IMR-90 (cell line): Measurements from ENCODE around the gene CREB5. TPM values are rescaled to one million over a fixed set of nuclear protein-coding genes. Genes with fewer than 3 reads are reported as not detected.
A peak's percentile ranks its signal among the peaks of the same experiment; 100 is the strongest.

Source experiments
- ATAC-seq: fragments of 200-7000 bp; cut with Tn5 transposase; 2 replicates; pipeline ENCODE4 v1.9.1; 2020; ENCODE audit warnings: low read depth, mild to moderate bottlenecking, moderate library complexity
- BruUV-seq: library from RNA; stranded (reverse); fragments of 400-500 nt; replicated peaks from 2 replicates; lab custom pipeline; 2021; lab: Mats Ljungman, UMichigan
- CTCF ChIA-PET: fragments of 300-600 bp; formaldehyde crosslinking; extraction: SDS; loops from one replicate; lab custom pipeline; 2021; ENCODE audit warnings: antibody characterized with exemption; lab: Yijun Ruan, JAX
- POLR2A ChIA-PET: fragments of 300-600 bp; sonication (Branson Sonifier 250); formaldehyde crosslinking; loops from one replicate; lab custom pipeline; 2022; ENCODE audit warnings: antibody characterized with exemption; ENCODE audit not compliant: unreplicated experiment; lab: Charles Lee
- DNase-seq: peaks from one replicate; pipeline ENCODE4 v3.0.0; 2013
- H2AFZ ChIP-seq: replicated peaks from 2 replicates; pipeline ENCODE3; 2013; ENCODE audit warnings: low read length, mild to moderate bottlenecking; ENCODE audit not compliant: poor library complexity
- H2AK5ac ChIP-seq: 2 replicates; pipeline ENCODE4 v1.6.1; 2013; ENCODE audit warnings: low read depth, low read length, inconsistent platforms
- H2AK9ac ChIP-seq: replicated peaks from 2 replicates; pipeline ENCODE3; 2013; ENCODE audit warnings: mild to moderate bottlenecking, low read depth, low read length, moderate library complexity; ENCODE audit not compliant: poor library complexity
- H2BK120ac ChIP-seq: 2 replicates; pipeline ENCODE4 v1.6.1; 2013; ENCODE audit warnings: low read depth, low read length, inconsistent platforms
- H2BK15ac ChIP-seq: 3 replicates; pipeline ENCODE4 v1.6.1; 2013; ENCODE audit warnings: low read depth, low read length, inconsistent platforms
- H2BK20ac ChIP-seq: 2 replicates; pipeline ENCODE4 v1.6.1; 2013; ENCODE audit warnings: low read depth, mild to moderate bottlenecking, inconsistent platforms, low read length, moderate library complexity
- H2BK5ac ChIP-seq: 2 replicates; pipeline ENCODE4 v1.6.1; 2013; ENCODE audit warnings: mild to moderate bottlenecking, low read depth, low read length, inconsistent platforms; ENCODE audit not compliant: poor library complexity, severe bottlenecking
- H3K14ac ChIP-seq: replicated peaks from 2 replicates; pipeline ENCODE4 v1.6.1; 2013; ENCODE audit warnings: low read depth, low read length, inconsistent platforms
- H3K18ac ChIP-seq: 2 replicates; pipeline ENCODE4 v1.6.1; 2013; ENCODE audit warnings: low read depth, low read length, control low read depth
- H3K23ac ChIP-seq: 2 replicates; pipeline ENCODE4 v1.6.1; 2013; ENCODE audit warnings: low read depth, low read length, inconsistent platforms
- H3K27ac ChIP-seq: 2 replicates; pipeline ENCODE4 v1.5.1; 2013; ENCODE audit warnings: mild to moderate bottlenecking, control low read depth, low read length; ENCODE audit not compliant: insufficient read depth
- H3K27me3 ChIP-seq: 2 replicates; pipeline ENCODE4 v1.6.1; 2013; ENCODE audit warnings: low read length; ENCODE audit not compliant: control insufficient read depth, insufficient read depth
- H3K36me3 ChIP-seq: 2 replicates; pipeline ENCODE4 v1.6.1; 2013; ENCODE audit warnings: low read length, mixed read lengths; ENCODE audit not compliant: control insufficient read depth, insufficient read depth
- H3K4ac ChIP-seq: 2 replicates; pipeline ENCODE4 v1.6.1; 2013; ENCODE audit warnings: low read depth, low read length, inconsistent platforms
- H3K4me1 ChIP-seq: 2 replicates; pipeline ENCODE4 v1.6.1; 2013; ENCODE audit warnings: low read length, mixed read lengths; ENCODE audit not compliant: control insufficient read depth, insufficient read depth
- H3K4me2 ChIP-seq: 2 replicates; pipeline ENCODE4 v1.6.1; 2013; ENCODE audit warnings: low read depth, mild to moderate bottlenecking, control low read depth, low read length, moderate library complexity
- H3K4me3 ChIP-seq: 2 replicates; pipeline ENCODE4 v1.5.1; 2013; ENCODE audit warnings: low read depth, mild to moderate bottlenecking, control low read depth, low read length, moderate library complexity; ENCODE audit not compliant: insufficient read depth
- H3K56ac ChIP-seq: 2 replicates; pipeline ENCODE4 v1.6.1; 2013; ENCODE audit warnings: low read length, inconsistent platforms; ENCODE audit not compliant: insufficient read depth; ENCODE audit errors: extremely low read depth
- H3K79me1 ChIP-seq, 2 experiments: 2 replicates each; pipeline ENCODE4 v1.6.1; 2013; ENCODE audit warnings: low read length in 2 of 2, inconsistent platforms in 1 of 2, low read depth in 1 of 2
- H3K9ac ChIP-seq: 2 replicates; pipeline ENCODE4 v1.6.1; 2013; ENCODE audit warnings: low read depth, low read length, control low read depth
- H3K9me1 ChIP-seq: 2 replicates; pipeline ENCODE4 v1.6.1; 2013; ENCODE audit warnings: low read length, inconsistent platforms; ENCODE audit not compliant: insufficient read depth
- H3K9me3 ChIP-seq: 2 replicates; pipeline ENCODE4 v1.6.1; 2013; ENCODE audit warnings: low read length; ENCODE audit not compliant: control insufficient read depth, insufficient read depth
- H4K20me1 ChIP-seq: 2 replicates; pipeline ENCODE4 v1.6.1; 2013; ENCODE audit warnings: low read length, inconsistent platforms; ENCODE audit not compliant: insufficient read depth
- H4K5ac ChIP-seq: 2 replicates; pipeline ENCODE4 v1.6.1; 2013; ENCODE audit warnings: mild to moderate bottlenecking, low read depth, low read length, control low read depth
- H4K8ac ChIP-seq, 2 experiments: 2 replicates each; pipeline ENCODE4 v1.6.1; 2013; ENCODE audit warnings: low read depth in 2 of 2, low read length in 2 of 2, control low read depth in 1 of 2, inconsistent platforms in 1 of 2
- H4K91ac ChIP-seq: 2 replicates; pipeline ENCODE4 v1.6.1; 2013; ENCODE audit warnings: low read depth, low read length, inconsistent platforms; ENCODE audit not compliant: insufficient read depth
- BHLHE40 ChIP-seq: fragments of 150-350 bp; IDR thresholded peaks from 2 replicates; pipeline ENCODE4 v1.6.1; 2016; ENCODE audit warnings: mild to moderate bottlenecking, low read depth, low read length
- CHD1 ChIP-seq: IDR thresholded peaks from 2 replicates; pipeline ENCODE4 v1.6.1; 2012; ENCODE audit warnings: low read depth, low read length, improper control_type of control experiment
- FOS ChIP-seq: fragments of 150-350 bp; IDR thresholded peaks from 2 replicates; pipeline ENCODE4 v1.6.1; 2016; ENCODE audit warnings: low read depth, low read length
- MAFK ChIP-seq: IDR thresholded peaks from 2 replicates; pipeline ENCODE4 v1.6.1; 2012; ENCODE audit warnings: low read depth, low read length, improper control_type of control experiment
- MAZ ChIP-seq: IDR thresholded peaks from 2 replicates; pipeline ENCODE4 v1.6.1; 2012; ENCODE audit warnings: low read depth, mild to moderate bottlenecking, low read length, improper control_type of control experiment, moderate library complexity, borderline replicate concordance
- MXI1 ChIP-seq: IDR thresholded peaks from 2 replicates; pipeline ENCODE4 v1.6.1; 2012; ENCODE audit warnings: low read depth, mild to moderate bottlenecking, low read length, moderate library complexity, borderline replicate concordance
- NFE2L2 ChIP-seq: fragments of 150-350 bp; IDR thresholded peaks from 2 replicates; pipeline ENCODE4 v1.6.1; 2016; ENCODE audit warnings: low read depth, mild to moderate bottlenecking, low read length
- POLR2A ChIP-seq: IDR thresholded peaks from 2 replicates; pipeline ENCODE4 v1.6.1; 2012; ENCODE audit warnings: mild to moderate bottlenecking, low read depth, low read length
- RAD21 ChIP-seq: IDR thresholded peaks from 2 replicates; pipeline ENCODE4 v1.6.1; 2012; ENCODE audit warnings: low read length, improper control_type of control experiment
- RCOR1 ChIP-seq: IDR thresholded peaks from 2 replicates; pipeline ENCODE4 v1.6.1; 2012; ENCODE audit warnings: mild to moderate bottlenecking, low read length, improper control_type of control experiment; ENCODE audit not compliant: insufficient replicate concordance
- RFX5 ChIP-seq: IDR thresholded peaks from 2 replicates; pipeline ENCODE4 v1.8.0; 2012; ENCODE audit warnings: low read depth, mild to moderate bottlenecking, low read length, moderate library complexity
- SMC3 ChIP-seq: fragments of 150-350 bp; IDR thresholded peaks from 2 replicates; pipeline ENCODE4 v1.6.1; 2016; ENCODE audit warnings: low read depth, mild to moderate bottlenecking, antibody characterized with exemption, low read length, moderate library complexity
- WGBS, 2 experiments: methylation state at CpG; one replicate each; pipeline versions ENCODE4 v1.1.5 to v1.1.7; 2013; ENCODE audit warnings: missing lambda C conversion rate in 2 of 2; ENCODE audit not compliant: insufficient read length in 1 of 2; ENCODE audit errors: extremely low coverage in 2 of 2; 5-methylcytosine and 5-hydroxymethylcytosine counted together
- dilution Hi-C: fragments of 300-500 bp; cut with HindIII; formaldehyde crosslinking; loops from one replicate; pipeline ENCODE4 v1.14.3; 2018; ENCODE audit warnings: low sequenced_read_pairs; ENCODE audit not compliant: unreplicated experiment
- in situ Hi-C: fragments of 300-500 bp; cut with MboI; formaldehyde crosslinking; loops from 3 replicates; pipeline ENCODE4 v1.14.3; 2019; ENCODE audit warnings: low sequenced_read_pairs, inconsistent platforms, mixed read lengths
- intact Hi-C: fragments of 100-400 bp; cut with micrococcal nuclease; formaldehyde crosslinking; loops from 2 replicates; pipeline ENCODE4 v1.10.0; 2022
- polyA plus RNA-seq, 3 experiments: library from polyadenylated mRNA; depleted of rRNA; stranded (reverse); fragments of >200 nt; gene quantifications; 2 replicates each; pipeline ENCODE4 v1.2.3, GENCODE V29; 2012; ENCODE audit warnings: low replicate concordance in 1 of 3
- total RNA-seq: library from RNA; depleted of rRNA; stranded (reverse); fragments of >200 nt; gene quantifications from 2 replicates; pipeline ENCODE4 v1.2.3, GENCODE V29; 2012
- TF ChIP-seq, protein P1 (sequence below): fragments of 150-350 bp; IDR thresholded peaks from 2 replicates; pipeline ENCODE4 v1.6.1; 2016; ENCODE audit warnings: low read depth, mild to moderate bottlenecking, low read length, moderate library complexity, borderline replicate concordance
- TF ChIP-seq, protein P2 (sequence below): fragments of 150-350 bp; IDR thresholded peaks from 2 replicates; pipeline ENCODE4 v1.6.1; 2017; ENCODE audit warnings: mild to moderate bottlenecking, antibody characterized with exemption, low read length, low read depth

The CREB5 gene
- total and polyA plus RNA-seq, 2 of the 4 experiments (the other 2 are of a cell fraction), result 7.3 to 13.1 TPM

DNA sequence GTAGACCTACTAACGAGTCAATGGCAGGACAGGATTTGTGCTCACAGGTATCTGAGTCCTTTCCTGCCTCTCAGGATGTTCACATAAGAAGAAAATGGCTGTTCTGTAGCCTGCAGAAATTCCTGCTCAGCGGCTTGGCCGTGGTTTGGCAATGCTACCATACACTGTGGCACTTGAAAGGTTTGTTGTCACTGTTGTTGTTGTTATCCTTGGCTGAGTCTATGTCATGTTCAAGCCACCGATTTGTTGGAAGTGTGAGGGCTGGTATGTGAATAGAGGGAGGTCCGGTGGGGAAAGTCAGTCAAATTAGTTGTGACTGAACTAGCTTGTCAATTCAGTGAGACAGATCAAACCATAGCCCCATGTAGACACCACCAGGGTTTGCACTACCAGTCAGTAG lies 345.9 kb downstream of the CREB5 start:
- Histone ChIP-seq H2BK120ac (no peak overlapping the region), H4K91ac (no peak overlapping the region), H3K9me1 (0 out of 2 replicates have a peak, but pooled peaks cover 3% of the 10 kb centered on the region), H3K9me3 (no peaks in the 10 kb centered on the region), H4K5ac (no peak overlapping the region), H2BK5ac (no peak overlapping the region), H2BK20ac (no peak overlapping the region), H3K4ac (no peak overlapping the region), H2AK9ac (no peak overlapping the region), H3K27ac (no peak overlapping the region), H3K4me3 (no peak overlapping the region), H3K79me1 (no peaks in the 10 kb centered on the region), H3K18ac (no peak overlapping the region), H4K20me1 (no peaks in the 10 kb centered on the region), H3K23ac (no peak overlapping the region), H4K8ac (no peak overlapping the region), H3K56ac (no peak overlapping the region), H3K4me1 (peaks cover 8% of the 10 kb centered on the region), H2AFZ (no peak overlapping the region), H3K27me3 (no peaks in the 10 kb centered on the region), H3K9ac (no peak overlapping the region), H2AK5ac (no peak overlapping the region), H2BK15ac (0 out of 3 replicates have a peak overlapping the region, but pooled peaks have one; percentile 5), H3K4me2 (no peak overlapping the region), H3K14ac (no peak overlapping the region), H3K36me3 (no peaks in the 10 kb centered on the region)
- dilution Hi-C loops (no loop called here), intact Hi-C loops (no loop called here), in situ Hi-C loops (no loop called here)
- ChIA-PET CTCF (no interaction called here), POLR2A (no interaction called here)
- no TSS peak for BruUV-seq
- 100% methylated on average over 1 of the region's 5 CpGs; no CpG with 5 or more reads in 1 of the 2 experiments for WGBS, 2 experiments
- no peak for ATAC-seq
- no peak for DNase-seq
- no peak for TF ChIP-seq CHD1
- no peak for TF ChIP-seq RCOR1
- TF ChIP-seq MAFK, result no peak
- no peak for TF ChIP-seq RAD21
- TF ChIP-seq POLR2A, result no peak
- no peak for TF ChIP-seq FOS
- TF ChIP-seq BHLHE40, result no peak
- TF ChIP-seq RFX5, result no peak
- TF ChIP-seq, protein P1, sequence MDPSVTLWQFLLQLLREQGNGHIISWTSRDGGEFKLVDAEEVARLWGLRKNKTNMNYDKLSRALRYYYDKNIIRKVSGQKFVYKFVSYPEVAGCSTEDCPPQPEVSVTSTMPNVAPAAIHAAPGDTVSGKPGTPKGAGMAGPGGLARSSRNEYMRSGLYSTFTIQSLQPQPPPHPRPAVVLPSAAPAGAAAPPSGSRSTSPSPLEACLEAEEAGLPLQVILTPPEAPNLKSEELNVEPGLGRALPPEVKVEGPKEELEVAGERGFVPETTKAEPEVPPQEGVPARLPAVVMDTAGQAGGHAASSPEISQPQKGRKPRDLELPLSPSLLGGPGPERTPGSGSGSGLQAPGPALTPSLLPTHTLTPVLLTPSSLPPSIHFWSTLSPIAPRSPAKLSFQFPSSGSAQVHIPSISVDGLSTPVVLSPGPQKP, result no peak
- TF ChIP-seq MAZ, result no peak
- no peak for TF ChIP-seq MXI1
- no peak for TF ChIP-seq NFE2L2
- TF ChIP-seq SMC3, result no peak
- TF ChIP-seq, protein P2, sequence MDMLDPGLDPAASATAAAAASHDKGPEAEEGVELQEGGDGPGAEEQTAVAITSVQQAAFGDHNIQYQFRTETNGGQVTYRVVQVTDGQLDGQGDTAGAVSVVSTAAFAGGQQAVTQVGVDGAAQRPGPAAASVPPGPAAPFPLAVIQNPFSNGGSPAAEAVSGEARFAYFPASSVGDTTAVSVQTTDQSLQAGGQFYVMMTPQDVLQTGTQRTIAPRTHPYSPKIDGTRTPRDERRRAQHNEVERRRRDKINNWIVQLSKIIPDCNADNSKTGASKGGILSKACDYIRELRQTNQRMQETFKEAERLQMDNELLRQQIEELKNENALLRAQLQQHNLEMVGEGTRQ, result no peak
